WTC11 (cell line): Measurements from ENCODE around the gene VWA3A. TPM values are rescaled to one million over a fixed set of nuclear protein-coding genes. Genes with fewer than 3 reads are reported as not detected.

Source experiments
- ATAC-seq: fragments of 200-7000 bp; cut with Tn5 transposase; 2 replicates; pipeline ENCODE4 v1.10.0; 2021; ENCODE audit warnings: mild to moderate bottlenecking, moderate library complexity
- CTCF ChIA-PET: fragments of 300-600 bp; sonication (Branson Sonifier 250); formaldehyde crosslinking; loops from one replicate; lab custom pipeline; 2021; ENCODE audit warnings: antibody characterized with exemption; lab: Charles Lee
- POLR2A ChIA-PET: fragments of 350-600 bp; sonication (Branson Sonifier 250); formaldehyde crosslinking; loops from one replicate; lab custom pipeline; 2021; ENCODE audit warnings: antibody characterized with exemption; lab: Charles Lee
- DNase-seq: peaks from one replicate; pipeline ENCODE4 v3.0.0; 2021; ENCODE audit warnings: low spot score
- H3K27ac Mint-ChIP-seq: 2 replicates; pipeline ENCODE4 v1.8.0; 2021; ENCODE audit warnings: mixed read lengths
- H3K27me3 Mint-ChIP-seq: 2 replicates; pipeline ENCODE4 v1.8.0; 2021; ENCODE audit warnings: low read depth, mild to moderate bottlenecking, moderate library complexity, mixed read lengths
- H3K36me3 Mint-ChIP-seq: 2 replicates; pipeline ENCODE4 v1.8.0; 2021; ENCODE audit warnings: mixed read lengths
- H3K4me1 Mint-ChIP-seq: 2 replicates; pipeline ENCODE4 v1.8.0; 2022; ENCODE audit warnings: mixed read lengths
- H3K4me3 Mint-ChIP-seq: 2 replicates; pipeline ENCODE4 v1.8.0; 2021; ENCODE audit warnings: mild to moderate bottlenecking, moderate library complexity, mixed read lengths
- H3K9me3 Mint-ChIP-seq: 2 replicates; pipeline ENCODE4 v1.8.0; 2021; ENCODE audit warnings: mixed read lengths
- FOXJ3 ChIP-seq: sonication (generic); formaldehyde crosslinking; IDR thresholded peaks from 2 replicates; pipeline ENCODE4 v1.9.0; 2021; ENCODE audit warnings: missing genetic modification reagents, mild to moderate bottlenecking, borderline replicate concordance
- FOXP1 ChIP-seq: sonication (generic); formaldehyde crosslinking; IDR thresholded peaks from 2 replicates; pipeline ENCODE4 v1.8.0; 2022; ENCODE audit warnings: missing genetic modification reagents, mild to moderate bottlenecking, moderate library complexity, borderline replicate concordance
- GRHL2 ChIP-seq: fragments of 250-450 bp; sonication (Bioruptor Pico); IDR thresholded peaks from 2 replicates; pipeline ENCODE4 v1.8.0; 2022; ENCODE audit warnings: mild to moderate bottlenecking, moderate library complexity; ENCODE audit not compliant: insufficient replicate concordance, severe bottlenecking
- GTF2I ChIP-seq: fragments of 250-450 bp; sonication (Bioruptor Pico); conservative IDR thresholded peaks from 2 replicates; pipeline ENCODE4 v1.4.0; 2021; ENCODE audit warnings: mild to moderate bottlenecking
- JUN ChIP-seq: sonication (generic); formaldehyde crosslinking; IDR thresholded peaks from 2 replicates; pipeline ENCODE4 v1.8.0; 2023; ENCODE audit warnings: mild to moderate bottlenecking, missing genetic modification reagents
- NFYB ChIP-seq: sonication (generic); formaldehyde crosslinking; conservative IDR thresholded peaks from 2 replicates; pipeline ENCODE4 v1.8.0; 2022; ENCODE audit warnings: low read depth, missing genetic modification reagents
- NR1H2 ChIP-seq: sonication (generic); formaldehyde crosslinking; IDR thresholded peaks from 2 replicates; pipeline ENCODE4 v1.9.0; 2021; ENCODE audit warnings: mild to moderate bottlenecking, moderate library complexity, missing genetic modification reagents
- SMAD4 ChIP-seq: sonication (generic); formaldehyde crosslinking; IDR thresholded peaks from 2 replicates; pipeline ENCODE4 v1.8.0; 2022; ENCODE audit warnings: mild to moderate bottlenecking, missing genetic modification reagents
- SOX15 ChIP-seq: fragments of 250-450 bp; sonication (Bioruptor Pico); IDR thresholded peaks from 2 replicates; pipeline ENCODE4 v1.9.0; 2021; ENCODE audit warnings: mild to moderate bottlenecking
- TEAD4 ChIP-seq: sonication (generic); formaldehyde crosslinking; IDR thresholded peaks from 2 replicates; pipeline ENCODE4 v1.8.0; 2022; ENCODE audit warnings: mild to moderate bottlenecking, missing genetic modification reagents
- ZBTB21 ChIP-seq: sonication (generic); formaldehyde crosslinking; IDR thresholded peaks from 2 replicates; pipeline ENCODE4 v1.8.1; 2023; ENCODE audit warnings: mild to moderate bottlenecking, missing genetic modification reagents, borderline replicate concordance
- ZNF121 ChIP-seq: sonication (generic); formaldehyde crosslinking; IDR thresholded peaks from 2 replicates; pipeline ENCODE4 v1.8.0; 2023; ENCODE audit warnings: missing genetic modification reagents
- ZNF138 ChIP-seq: sonication (generic); formaldehyde crosslinking; conservative IDR thresholded peaks from 2 replicates; pipeline ENCODE4 v1.8.1; 2022; ENCODE audit warnings: mild to moderate bottlenecking, moderate library complexity, missing genetic modification reagents
- ZNF263 ChIP-seq: sonication (generic); formaldehyde crosslinking; IDR thresholded peaks from 2 replicates; pipeline ENCODE4 v1.8.1; 2022; ENCODE audit warnings: low read depth, mild to moderate bottlenecking, moderate library complexity, missing genetic modification reagents
- ZNF416 ChIP-seq: fragments of 250-450 bp; sonication (Bioruptor Pico); IDR thresholded peaks from 2 replicates; pipeline ENCODE4 v1.9.0; 2021; ENCODE audit warnings: mild to moderate bottlenecking, inconsistent platforms
- ZNF671 ChIP-seq: fragments of 250-450 bp; sonication (Bioruptor Pico); IDR thresholded peaks from 2 replicates; pipeline ENCODE4 v1.8.0; 2021; ENCODE audit warnings: mild to moderate bottlenecking
- total RNA-seq: library from RNA; stranded (reverse); gene quantifications from 3 replicates; pipeline ENCODE4 v1.2.3, GENCODE V29; 2021
- TF ChIP-seq, protein P1 (sequence below): sonication (generic); formaldehyde crosslinking; IDR thresholded peaks from 2 replicates; pipeline ENCODE4 v1.8.0; 2023; ENCODE audit warnings: missing genetic modification reagents, mild to moderate bottlenecking, borderline replicate concordance
- TF ChIP-seq, protein P2 (sequence below): sonication (generic); formaldehyde crosslinking; IDR thresholded peaks from 2 replicates; pipeline ENCODE4 v1.8.0; 2022; ENCODE audit warnings: mild to moderate bottlenecking, missing genetic modification reagents
- TF ChIP-seq, protein P3 (sequence below): sonication (generic); formaldehyde crosslinking; IDR thresholded peaks from 2 replicates; pipeline ENCODE4 v1.8.1; 2023; ENCODE audit warnings: mild to moderate bottlenecking, missing genetic modification reagents, moderate library complexity
- TF ChIP-seq, protein P4 (sequence below): sonication (generic); formaldehyde crosslinking; IDR thresholded peaks from 2 replicates; pipeline ENCODE4 v1.8.1; 2022; ENCODE audit warnings: low read depth, missing genetic modification reagents, borderline replicate concordance
- TF ChIP-seq, protein P5 (sequence below): fragments of 250-450 bp; sonication (Bioruptor Pico); IDR thresholded peaks from 2 replicates; pipeline ENCODE4 v1.9.0; 2021; ENCODE audit warnings: moderate library complexity, mild to moderate bottlenecking, inconsistent platforms, borderline replicate concordance
- TF ChIP-seq, protein P6 (sequence below): sonication (generic); formaldehyde crosslinking; conservative IDR thresholded peaks from 2 replicates; pipeline ENCODE4 v1.8.1; 2023; ENCODE audit warnings: mild to moderate bottlenecking, low read depth, missing genetic modification reagents, moderate library complexity

Gene VWA3A
- total RNA-seq, 1 experiment from 2014 or later = 0.11 TPM

DNA sequence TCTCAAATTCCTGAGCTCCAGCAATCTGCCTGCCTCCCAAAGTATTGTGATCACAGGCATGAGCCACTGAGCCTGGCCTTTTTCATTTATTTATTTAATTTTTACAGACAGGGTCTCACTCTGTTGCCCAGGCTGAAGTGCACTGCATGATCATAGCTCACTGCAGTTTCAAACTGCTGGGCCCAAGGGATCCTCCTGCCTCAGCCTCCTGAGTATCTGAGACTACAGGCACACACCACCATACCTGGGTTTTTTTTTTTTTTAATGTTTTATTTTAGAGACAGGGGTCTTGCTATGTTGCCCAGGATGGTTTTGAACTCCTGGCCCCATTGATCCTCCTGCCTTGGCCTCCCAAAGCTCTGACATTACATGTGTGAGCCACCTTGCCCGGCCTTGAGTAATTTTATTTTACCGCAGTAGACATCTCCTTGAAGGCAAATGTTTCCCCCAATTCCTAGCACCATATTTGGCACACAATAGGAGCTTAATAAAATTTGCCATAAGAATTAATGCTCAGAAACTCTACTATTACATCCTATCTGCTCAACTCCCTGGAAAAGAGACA is 111.8 kb downstream of the VWA3A start:
- POLR2A ChIA-PET = no interaction called here

DNA sequence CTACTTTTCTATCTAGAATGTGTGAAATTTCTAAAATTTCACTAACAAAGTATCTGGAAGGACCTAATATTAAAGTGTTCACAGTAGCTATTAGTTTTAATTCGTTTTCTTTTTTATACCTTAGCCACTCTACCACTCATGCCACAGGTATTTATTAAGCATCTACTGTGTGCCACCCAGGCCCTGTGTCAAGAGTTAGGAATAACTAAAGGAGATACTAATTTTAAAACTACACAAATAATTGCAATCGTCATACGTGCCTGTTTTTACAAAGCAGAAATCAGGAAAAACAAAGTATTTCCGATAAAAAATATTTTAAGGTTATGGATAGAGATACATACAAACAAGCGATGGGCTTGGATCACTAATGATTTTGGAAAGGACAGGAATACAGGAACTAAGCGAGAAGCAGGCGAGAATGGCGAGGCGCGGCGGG is 113.3 kb downstream of the VWA3A start:
- Mint-ChIP-seq H3K4me3 (peak overlapping the region; percentile 64), H3K36me3 (peaks cover 3% of the 10 kb centered on the region), H3K27me3 (no peaks in the 10 kb centered on the region), H3K9me3 (peaks cover 7% of the 10 kb centered on the region), H3K27ac (peak overlapping the region; percentile 69), H3K4me1 (peaks cover 21% of the 10 kb centered on the region)
- TF ChIP-seq JUN (CRISPR knock-in tag) (no peak), FOXP1 (CRISPR knock-in tag) (no peak), GTF2I (CRISPR knock-in tag) (no peak), ZNF263 (CRISPR knock-in tag) (no peak), ZNF671 (CRISPR knock-in tag) (no peak), NFYB (CRISPR knock-in tag) (no peak), ZNF138 (CRISPR knock-in tag) (no peak), ZNF416 (CRISPR knock-in tag) (no peak), TEAD4 (CRISPR knock-in tag) (no peak), NR1H2 (CRISPR knock-in tag) (no peak), SOX15 (CRISPR knock-in tag) (no peak), FOXJ3 (CRISPR knock-in tag) (no peak)
- TF ChIP-seq, protein P1, sequence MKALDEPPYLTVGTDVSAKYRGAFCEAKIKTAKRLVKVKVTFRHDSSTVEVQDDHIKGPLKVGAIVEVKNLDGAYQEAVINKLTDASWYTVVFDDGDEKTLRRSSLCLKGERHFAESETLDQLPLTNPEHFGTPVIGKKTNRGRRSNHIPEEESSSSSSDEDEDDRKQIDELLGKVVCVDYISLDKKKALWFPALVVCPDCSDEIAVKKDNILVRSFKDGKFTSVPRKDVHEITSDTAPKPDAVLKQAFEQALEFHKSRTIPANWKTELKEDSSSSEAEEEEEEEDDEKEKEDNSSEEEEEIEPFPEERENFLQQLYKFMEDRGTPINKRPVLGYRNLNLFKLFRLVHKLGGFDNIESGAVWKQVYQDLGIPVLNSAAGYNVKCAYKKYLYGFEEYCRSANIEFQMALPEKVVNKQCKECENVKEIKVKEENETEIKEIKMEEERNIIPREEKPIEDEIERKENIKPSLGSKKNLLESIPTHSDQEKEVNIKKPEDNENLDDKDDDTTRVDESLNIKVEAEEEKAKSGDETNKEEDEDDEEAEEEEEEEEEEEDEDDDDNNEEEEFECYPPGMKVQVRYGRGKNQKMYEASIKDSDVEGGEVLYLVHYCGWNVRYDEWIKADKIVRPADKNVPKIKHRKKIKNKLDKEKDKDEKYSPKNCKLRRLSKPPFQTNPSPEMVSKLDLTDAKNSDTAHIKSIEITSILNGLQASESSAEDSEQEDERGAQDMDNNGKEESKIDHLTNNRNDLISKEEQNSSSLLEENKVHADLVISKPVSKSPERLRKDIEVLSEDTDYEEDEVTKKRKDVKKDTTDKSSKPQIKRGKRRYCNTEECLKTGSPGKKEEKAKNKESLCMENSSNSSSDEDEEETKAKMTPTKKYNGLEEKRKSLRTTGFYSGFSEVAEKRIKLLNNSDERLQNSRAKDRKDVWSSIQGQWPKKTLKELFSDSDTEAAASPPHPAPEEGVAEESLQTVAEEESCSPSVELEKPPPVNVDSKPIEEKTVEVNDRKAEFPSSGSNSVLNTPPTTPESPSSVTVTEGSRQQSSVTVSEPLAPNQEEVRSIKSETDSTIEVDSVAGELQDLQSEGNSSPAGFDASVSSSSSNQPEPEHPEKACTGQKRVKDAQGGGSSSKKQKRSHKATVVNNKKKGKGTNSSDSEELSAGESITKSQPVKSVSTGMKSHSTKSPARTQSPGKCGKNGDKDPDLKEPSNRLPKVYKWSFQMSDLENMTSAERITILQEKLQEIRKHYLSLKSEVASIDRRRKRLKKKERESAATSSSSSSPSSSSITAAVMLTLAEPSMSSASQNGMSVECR (CRISPR knock-in tag) = no peak
- TF ChIP-seq, protein P2, sequence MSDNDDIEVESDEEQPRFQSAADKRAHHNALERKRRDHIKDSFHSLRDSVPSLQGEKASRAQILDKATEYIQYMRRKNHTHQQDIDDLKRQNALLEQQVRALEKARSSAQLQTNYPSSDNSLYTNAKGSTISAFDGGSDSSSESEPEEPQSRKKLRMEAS (CRISPR knock-in tag) = no peak
- TF ChIP-seq, protein P3, sequence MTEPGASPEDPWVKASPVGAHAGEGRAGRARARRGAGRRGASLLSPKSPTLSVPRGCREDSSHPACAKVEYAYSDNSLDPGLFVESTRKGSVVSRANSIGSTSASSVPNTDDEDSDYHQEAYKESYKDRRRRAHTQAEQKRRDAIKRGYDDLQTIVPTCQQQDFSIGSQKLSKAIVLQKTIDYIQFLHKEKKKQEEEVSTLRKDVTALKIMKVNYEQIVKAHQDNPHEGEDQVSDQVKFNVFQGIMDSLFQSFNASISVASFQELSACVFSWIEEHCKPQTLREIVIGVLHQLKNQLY (CRISPR knock-in tag) = no peak
- TF ChIP-seq, protein P4, sequence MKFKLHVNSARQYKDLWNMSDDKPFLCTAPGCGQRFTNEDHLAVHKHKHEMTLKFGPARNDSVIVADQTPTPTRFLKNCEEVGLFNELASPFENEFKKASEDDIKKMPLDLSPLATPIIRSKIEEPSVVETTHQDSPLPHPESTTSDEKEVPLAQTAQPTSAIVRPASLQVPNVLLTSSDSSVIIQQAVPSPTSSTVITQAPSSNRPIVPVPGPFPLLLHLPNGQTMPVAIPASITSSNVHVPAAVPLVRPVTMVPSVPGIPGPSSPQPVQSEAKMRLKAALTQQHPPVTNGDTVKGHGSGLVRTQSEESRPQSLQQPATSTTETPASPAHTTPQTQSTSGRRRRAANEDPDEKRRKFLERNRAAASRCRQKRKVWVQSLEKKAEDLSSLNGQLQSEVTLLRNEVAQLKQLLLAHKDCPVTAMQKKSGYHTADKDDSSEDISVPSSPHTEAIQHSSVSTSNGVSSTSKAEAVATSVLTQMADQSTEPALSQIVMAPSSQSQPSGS (CRISPR knock-in tag) = no peak
- ATAC-seq (no peak), DNase-seq (no peak)
- ChIA-PET POLR2A (interaction anchor here (0.6 to 1.4 kb wide), 4 partner anchors 14 to 99 kb away, joined by 3 to 6 read pairs (median 4); no protein-coding TSS in a partner anchor), CTCF (interaction anchor here (0.6 to 3.1 kb wide), 14 partner anchors 8 to 183 kb away, joined by 3 to 26 read pairs (median 5); partner anchors contain the start of gene POLR3E)

More for the DNA sequence above, 111.8 kb downstream of the VWA3A start:
- H3K4me1 Mint-ChIP-seq = peaks cover 18% of the 10 kb centered on the region
- H3K27ac Mint-ChIP-seq = no peak overlapping the region
- CTCF ChIA-PET = interaction anchor here (1.1 to 2.1 kb wide), 3 partner anchors 16 to 96 kb away, joined by 3 to 5 read pairs (median 4); no protein-coding TSS in a partner anchor
- TF ChIP-seq FOXP1 (CRISPR knock-in tag) = no peak
- TF ChIP-seq ZBTB21 (CRISPR knock-in tag) = no peak
- peak; percentile 22; the same call in 1 of the 2 replicates for TF ChIP-seq ZNF121
- TF ChIP-seq GRHL2 (CRISPR knock-in tag) = no peak
- TF ChIP-seq, protein P5, sequence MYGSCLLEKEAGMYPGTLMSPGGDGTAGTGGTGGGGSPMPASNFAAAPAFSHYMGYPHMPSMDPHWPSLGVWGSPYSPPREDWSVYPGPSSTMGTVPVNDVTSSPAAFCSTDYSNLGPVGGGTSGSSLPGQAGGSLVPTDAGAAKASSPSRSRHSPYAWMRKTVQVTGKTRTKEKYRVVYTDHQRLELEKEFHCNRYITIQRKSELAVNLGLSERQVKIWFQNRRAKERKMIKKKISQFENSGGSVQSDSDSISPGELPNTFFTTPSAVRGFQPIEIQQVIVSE (CRISPR knock-in tag) = no peak
- TF ChIP-seq, protein P6, sequence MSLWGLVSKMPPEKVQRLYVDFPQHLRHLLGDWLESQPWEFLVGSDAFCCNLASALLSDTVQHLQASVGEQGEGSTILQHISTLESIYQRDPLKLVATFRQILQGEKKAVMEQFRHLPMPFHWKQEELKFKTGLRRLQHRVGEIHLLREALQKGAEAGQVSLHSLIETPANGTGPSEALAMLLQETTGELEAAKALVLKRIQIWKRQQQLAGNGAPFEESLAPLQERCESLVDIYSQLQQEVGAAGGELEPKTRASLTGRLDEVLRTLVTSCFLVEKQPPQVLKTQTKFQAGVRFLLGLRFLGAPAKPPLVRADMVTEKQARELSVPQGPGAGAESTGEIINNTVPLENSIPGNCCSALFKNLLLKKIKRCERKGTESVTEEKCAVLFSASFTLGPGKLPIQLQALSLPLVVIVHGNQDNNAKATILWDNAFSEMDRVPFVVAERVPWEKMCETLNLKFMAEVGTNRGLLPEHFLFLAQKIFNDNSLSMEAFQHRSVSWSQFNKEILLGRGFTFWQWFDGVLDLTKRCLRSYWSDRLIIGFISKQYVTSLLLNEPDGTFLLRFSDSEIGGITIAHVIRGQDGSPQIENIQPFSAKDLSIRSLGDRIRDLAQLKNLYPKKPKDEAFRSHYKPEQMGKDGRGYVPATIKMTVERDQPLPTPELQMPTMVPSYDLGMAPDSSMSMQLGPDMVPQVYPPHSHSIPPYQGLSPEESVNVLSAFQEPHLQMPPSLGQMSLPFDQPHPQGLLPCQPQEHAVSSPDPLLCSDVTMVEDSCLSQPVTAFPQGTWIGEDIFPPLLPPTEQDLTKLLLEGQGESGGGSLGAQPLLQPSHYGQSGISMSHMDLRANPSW (CRISPR knock-in tag) = no peak
- no peak for TF ChIP-seq SMAD4 (CRISPR knock-in tag)
- TF ChIP-seq, all 79 proteins: peak for 1
- Mint-ChIP-seq H3K4me3 (no peak overlapping the region), H3K36me3 (no peaks in the 10 kb centered on the region), H3K9me3 (peaks cover 4% of the 10 kb centered on the region; the same call in 1 of the 2 replicates), H3K27me3 (no peaks in the 10 kb centered on the region)
- DNase-seq = no peak
- no peak for ATAC-seq
